CD4-positive, alpha-beta memory T cell (primary cell): ENCODE measurements around the gene MYO9B. TPM values are rescaled to one million over a fixed set of nuclear protein-coding genes. Genes with fewer than 3 reads are reported as not detected.
A peak's percentile ranks its signal among the peaks of the same experiment; 100 is the strongest.

Source experiments
- CTCF ChIA-PET: fragments of 350-600 bp; sonication (Branson Sonifier 250); formaldehyde crosslinking; loops from one replicate; lab custom pipeline; 2021; ENCODE audit warnings: inconsistent platforms; ENCODE audit not compliant: partially characterized antibody; lab: Charles Lee
- POLR2A ChIA-PET: fragments of 350-600 bp; sonication (Branson Sonifier 250); formaldehyde crosslinking; loops from one replicate; lab custom pipeline; 2021; ENCODE audit not compliant: partially characterized antibody; lab: Charles Lee
- DNase-seq, 5 donors: peaks; one replicate each; pipeline versions ENCODE4 v3.0.0 to v3.0.0-alpha.2; 2020 to 2022; ENCODE audit warnings: mixed read lengths in 1 of 5
- H3K27ac ChIP-seq: one replicate; pipeline ENCODE4 v1.7.0; 2013; ENCODE audit warnings: low read depth, low read length
- H3K27me3 ChIP-seq: 2 replicates; pipeline ENCODE4 v1.7.0; 2013; ENCODE audit warnings: mild to moderate bottlenecking, low read length, moderate library complexity; ENCODE audit not compliant: insufficient read depth
- H3K36me3 ChIP-seq: 2 replicates; pipeline ENCODE4 v1.7.0; 2013; ENCODE audit warnings: mild to moderate bottlenecking, low read length, moderate library complexity; ENCODE audit not compliant: insufficient read depth
- H3K4me1 ChIP-seq: 2 replicates; pipeline ENCODE4 v1.7.0; 2013; ENCODE audit warnings: mild to moderate bottlenecking, low read length, moderate library complexity; ENCODE audit not compliant: insufficient read depth
- H3K4me3 ChIP-seq, 2 donors: one replicate each; pipeline ENCODE4 v1.7.0; 2013; ENCODE audit warnings: low read length in 2 of 2, mild to moderate bottlenecking in 1 of 2
- H3K9me3 ChIP-seq, 2 donors: one replicate each; pipeline ENCODE4 v1.7.0; 2013; ENCODE audit warnings: low read length in 2 of 2, control low read depth in 1 of 2; ENCODE audit not compliant: control insufficient read depth in 1 of 2
- H3K27ac Mint-ChIP-seq, 7 donors: one replicate each; pipeline ENCODE4 v1.8.0; 2020 to 2021; ENCODE audit warnings: mixed read lengths in 7 of 7, mild to moderate bottlenecking in 6 of 7, inconsistent platforms in 3 of 7, moderate library complexity in 3 of 7
- H3K27me3 Mint-ChIP-seq, 2 donors: one replicate each; pipeline ENCODE4 v1.8.0; 2020 to 2021; ENCODE audit warnings: mixed read lengths in 2 of 2
- H3K36me3 Mint-ChIP-seq, 2 donors: one replicate each; pipeline ENCODE4 v1.8.0; 2020 to 2021; ENCODE audit warnings: mixed read lengths in 2 of 2, inconsistent platforms in 1 of 2, mild to moderate bottlenecking in 1 of 2
- H3K4me1 Mint-ChIP-seq, 4 donors: one replicate each; pipeline ENCODE4 v1.8.0; 2020 to 2021; ENCODE audit warnings: mixed read lengths in 4 of 4, mild to moderate bottlenecking in 1 of 4
- H3K4me3 Mint-ChIP-seq, 8 donors: one replicate each; pipeline ENCODE4 v1.8.0; 2020 to 2021; ENCODE audit warnings: mixed read lengths in 8 of 8, mild to moderate bottlenecking in 7 of 8, moderate library complexity in 6 of 8, inconsistent platforms in 3 of 8
- H3K9me3 Mint-ChIP-seq, 8 donors: one replicate each; pipeline ENCODE4 v1.8.0; 2020 to 2021; ENCODE audit warnings: mixed read lengths in 8 of 8, mild to moderate bottlenecking in 5 of 8, inconsistent platforms in 3 of 8, moderate library complexity in 1 of 8
- intact Hi-C: fragments of 100-400 bp; cut with micrococcal nuclease; formaldehyde crosslinking; loops from one replicate; pipeline ENCODE4 v1.15.1; 2023
- polyA plus RNA-seq, 2 donors: library from polyadenylated mRNA; unstranded; fragments of 300-500 nt; fragmentation: Illumina TruSeq; gene quantifications; one replicate each; pipeline ENCODE4 v1.2.3, GENCODE V29; 2021
- total RNA-seq, 2 experiments: library from RNA; stranded (reverse); gene quantifications; one replicate each; pipeline ENCODE4 v1.2.3, GENCODE V29; 2021

The MYO9B gene
- total and polyA plus RNA-seq, 4 experiments from 2014 or later: 1.3 to 181 (median 101) TPM

GRCh38 chr19:17061205-17061604 is 14.4 kb upstream of the MYO9B start:
- H3K4me1 ChIP-seq: peaks cover 21% of the 10 kb centered on the region
- Mint-ChIP-seq H3K27ac (no peak overlapping the region), H3K9me3 (peaks cover 0 to 2% (median 0%) of the 10 kb centered on the region in 8 donors), H3K36me3 (peaks cover 44 to 48% of the 10 kb centered on the region in 2 donors), H3K4me1 (peaks cover 16 to 29% (median 21%) of the 10 kb centered on the region in 4 donors), H3K4me3 (no peak overlapping the region), H3K27me3 (no peaks in the 10 kb centered on the region)
- H3K27me3 ChIP-seq: no peaks in the 10 kb centered on the region
- no peaks in the 10 kb centered on the region for H3K9me3 ChIP-seq
- no peak overlapping the region for H3K27ac ChIP-seq
- POLR2A ChIA-PET: no interaction called here
- no peak overlapping the region for H3K4me3 ChIP-seq
- CTCF ChIA-PET: no interaction called here
- intact Hi-C loops: no loop called here
- peaks cover 26% of the 10 kb centered on the region for H3K36me3 ChIP-seq
- DNase-seq: no peak

- peaks cover 0 to 2% (median 0%) of the 10 kb centered on the region in 8 donors for H3K9me3 Mint-ChIP-seq
- Histone ChIP-seq H3K27me3 (no peaks in the 10 kb centered on the region), H3K4me3 (no peak overlapping the region), H3K36me3 (peaks cover 26% of the 10 kb centered on the region), H3K4me1 (peaks cover 21% of the 10 kb centered on the region), H3K9me3 (no peaks in the 10 kb centered on the region), H3K27ac (no peak overlapping the region)
- H3K27ac Mint-ChIP-seq: no peak overlapping the region
- no peak for DNase-seq
- no peak overlapping the region for H3K4me3 Mint-ChIP-seq
- H3K4me1 Mint-ChIP-seq: peaks cover 16 to 29% (median 21%) of the 10 kb centered on the region in 4 donors
- no peaks in the 10 kb centered on the region for H3K27me3 Mint-ChIP-seq
- intact Hi-C loops: no loop called here
- ChIA-PET POLR2A (no interaction called here), CTCF (no interaction called here)
- H3K36me3 Mint-ChIP-seq: peaks cover 41 to 44% of the 10 kb centered on the region in 2 donors
Observed at GRCh38 chr19:17061691-17062090, 13.9 kb upstream of the MYO9B start.

GRCh38 chr19:17063428-17063827 is 12.1 kb upstream of the MYO9B start:
- POLR2A ChIA-PET: no interaction called here

GRCh38 chr19:17069193-17069592 is 6.4 kb upstream of the MYO9B start:
- H3K4me3 Mint-ChIP-seq: no peak overlapping the region

More at GRCh38 chr19:17063428-17063827, 12.1 kb upstream of the MYO9B start:
- H3K4me1 Mint-ChIP-seq: peaks cover 22 to 37% (median 28%) of the 10 kb centered on the region in 4 donors
- CTCF ChIA-PET: no interaction called here
- H3K27me3 ChIP-seq: no peaks in the 10 kb centered on the region
- H3K4me3 Mint-ChIP-seq: no peak overlapping the region
- peaks cover 40 to 43% of the 10 kb centered on the region in 2 donors for H3K36me3 Mint-ChIP-seq
- no peaks in the 10 kb centered on the region for H3K9me3 ChIP-seq
- DNase-seq: no peak
- H3K27me3 Mint-ChIP-seq: no peaks in the 10 kb centered on the region
- peaks cover 21% of the 10 kb centered on the region for H3K4me1 ChIP-seq
- no peak overlapping the region for H3K4me3 ChIP-seq
- no peak overlapping the region for H3K27ac ChIP-seq
- H3K9me3 Mint-ChIP-seq: peaks cover 0 to 2% (median 0%) of the 10 kb centered on the region in 8 donors
- intact Hi-C loops: no loop called here
- H3K27ac Mint-ChIP-seq: peak overlapping the region in 3 of 7 donors; percentile 17 to 69 (median 55)
- peaks cover 13% of the 10 kb centered on the region for H3K36me3 ChIP-seq

GRCh38 chr19:17070421-17070820 is 5.2 kb upstream of the MYO9B start:
- intact Hi-C loops: no loop called here
- Mint-ChIP-seq H3K27ac (peak overlapping the region in 5 of 7 donors; percentile 32 to 65 (median 64)), H3K4me3 (no peak overlapping the region), H3K27me3 (no peaks in the 10 kb centered on the region), H3K36me3 (peaks cover 22 to 32% of the 10 kb centered on the region in 2 donors), H3K4me1 (peaks cover 23 to 51% (median 34%) of the 10 kb centered on the region in 4 donors), H3K9me3 (no peaks in the 10 kb centered on the region)
- Histone ChIP-seq H3K4me1 (peaks cover 22% of the 10 kb centered on the region), H3K4me3 (no peak overlapping the region), H3K27me3 (no peaks in the 10 kb centered on the region), H3K36me3 (peaks cover 26% of the 10 kb centered on the region), H3K9me3 (no peaks in the 10 kb centered on the region), H3K27ac (no peak overlapping the region)
- DNase-seq: no peak
- POLR2A ChIA-PET: no interaction called here
- CTCF ChIA-PET: interaction anchor here (1.8 to 7.8 kb wide), 2 partner anchors 165 to 212 kb away, joined by 7 to 64 read pairs; partner anchors contain the start of gene ANKLE1

More at GRCh38 chr19:17069193-17069592, 6.4 kb upstream of the MYO9B start:
- Mint-ChIP-seq H3K4me1 (peaks cover 30 to 51% (median 39%) of the 10 kb centered on the region in 4 donors), H3K9me3 (no peaks in the 10 kb centered on the region), H3K36me3 (peaks cover 26 to 28% of the 10 kb centered on the region in 2 donors), H3K27me3 (no peaks in the 10 kb centered on the region), H3K27ac (peak overlapping the region in 1 of 7 donors; percentile 8)
- ChIA-PET POLR2A (interaction anchor here (1.4 kb wide), 1 partner anchor 115 kb away, joined by 6 read pairs; no protein-coding TSS in a partner anchor), CTCF (interaction anchor here (0.9 to 7.8 kb wide), 6 partner anchors 57 to 223 kb away, joined by 3 to 64 read pairs (median 8); partner anchors contain the start of gene ANKLE1)
- intact Hi-C loops: loop anchor here (5.0 kb wide), 2 partner anchors 297 to 323 kb away; partner anchors contain the start of gene CCDC194
- H3K9me3 ChIP-seq: no peaks in the 10 kb centered on the region
- peaks cover 26% of the 10 kb centered on the region for H3K36me3 ChIP-seq
- H3K4me3 ChIP-seq: no peak overlapping the region
- H3K27me3 ChIP-seq: no peaks in the 10 kb centered on the region
- peaks cover 28% of the 10 kb centered on the region for H3K4me1 ChIP-seq
- no peak overlapping the region for H3K27ac ChIP-seq
- no peak for DNase-seq

GRCh38 chr19:17070912-17071311 is 4.7 kb upstream of the MYO9B start:
- ChIA-PET POLR2A (no interaction called here), CTCF (interaction anchor here (1.8 to 7.8 kb wide), 2 partner anchors 165 to 211 kb away, joined by 7 to 64 read pairs; partner anchors contain the start of gene ANKLE1)
- peak overlapping the region in 2 of 7 donors; percentile 32 to 57 for H3K27ac Mint-ChIP-seq
- H3K4me1 Mint-ChIP-seq: peaks cover 23 to 54% (median 32%) of the 10 kb centered on the region in 4 donors
- intact Hi-C loops: no loop called here
- H3K27me3 ChIP-seq: no peaks in the 10 kb centered on the region
- DNase-seq: no peak
- H3K9me3 ChIP-seq: no peaks in the 10 kb centered on the region
- H3K4me3 ChIP-seq: no peak overlapping the region
- no peaks in the 10 kb centered on the region for H3K27me3 Mint-ChIP-seq
- H3K36me3 ChIP-seq: peaks cover 26% of the 10 kb centered on the region
- peaks cover 17% of the 10 kb centered on the region for H3K4me1 ChIP-seq
- H3K4me3 Mint-ChIP-seq: no peak overlapping the region
- no peaks in the 10 kb centered on the region for H3K9me3 Mint-ChIP-seq
- H3K36me3 Mint-ChIP-seq: peaks cover 22 to 33% of the 10 kb centered on the region in 2 donors
- H3K27ac ChIP-seq: no peak overlapping the region

- Mint-ChIP-seq H3K4me3 (peak overlapping the region; percentile 94 to 98 (median 96)), H3K27me3 (no peaks in the 10 kb centered on the region), H3K36me3 (peaks cover 9 to 32% of the 10 kb centered on the region in 2 donors), H3K4me1 (peaks cover 31 to 73% (median 44%) of the 10 kb centered on the region in 4 donors), H3K9me3 (no peaks in the 10 kb centered on the region), H3K27ac (peak overlapping the region; percentile 89 to 98 (median 98))
- peak overlapping the region; percentile 77 for H3K27ac ChIP-seq
- intact Hi-C loops: loop anchor here (2.0 kb wide), 1 partner anchor 209 kb away; no protein-coding TSS in a partner anchor
- peaks cover 23% of the 10 kb centered on the region for H3K36me3 ChIP-seq
- ChIA-PET POLR2A (interaction anchor here (0.7 to 5.6 kb wide), 13 partner anchors 13 to 235 kb away, joined by 3 to 84 read pairs (median 5); partner anchors contain the start of genes BABAM1, DDA1, MRPL34 and OCEL1), CTCF (interaction anchor here (0.7 to 2.0 kb wide), 5 partner anchors 23 to 393 kb away, joined by 3 to 9 read pairs (median 5); no protein-coding TSS in a partner anchor)
- peak overlapping the region; percentile 91 to 93 for H3K4me3 ChIP-seq
- no peaks in the 10 kb centered on the region for H3K9me3 ChIP-seq
- H3K4me1 ChIP-seq: peaks cover 44% of the 10 kb centered on the region
- H3K27me3 ChIP-seq: no peaks in the 10 kb centered on the region
- DNase-seq: peak in 4 of 5 donors; percentile 22 to 34 (median 24)
Observed at GRCh38 chr19:17073869-17074633, 1.5 kb upstream of the MYO9B start.
